ENCODE results near the gene COL4A2.

The COL4A2 gene

GRCh38 chr13:110306960-110307766 is at the start of gene COL4A2, which contains the start of gene COL4A1:
TSS of gene COL4A2 (plus strand) at chr13:110307284. CDS start at chr13:110307904, 620 bp downstream.
TSS of gene COL4A1 (minus strand) at chr13:110307157. CDS start at chr13:110307027, 130 bp downstream.
- DNase-seq (ENCODE audit: low read depth) = peak; percentile 85

GRCh38 chr13:110257408-110257807 is 49.7 kb upstream of the COL4A2 start:
- no peak for DNase-seq (ENCODE audit: low read depth)

- no peak for DNase-seq (ENCODE audit: low read depth)
These were observed 48.0 kb upstream of the COL4A2 start for GRCh38 chr13:110258876-110259631.

- peak; percentile 59 for DNase-seq (ENCODE audit: low read depth)
These were observed 47.4 kb upstream of the COL4A2 start for GRCh38 chr13:110259651-110260050.

- DNase-seq (ENCODE audit: low read depth) = no peak
These were observed 45.7 kb upstream of the COL4A2 start for GRCh38 chr13:110261166-110262081.

- no peak for DNase-seq (ENCODE audit: low read depth)
These were observed 45.0 kb upstream of the COL4A2 start for GRCh38 chr13:110262082-110262436.

GRCh38 chr13:110262508-110263291 is 44.4 kb upstream of the COL4A2 start:
- no peak for DNase-seq (ENCODE audit: low read depth)

GRCh38 chr13:110263404-110263803 is 43.7 kb upstream of the COL4A2 start:
- DNase-seq (ENCODE audit: low read depth) = no peak

- DNase-seq (ENCODE audit: low read depth) = no peak
These were observed 43.2 kb upstream of the COL4A2 start for GRCh38 chr13:110263888-110264287.

- no peak for DNase-seq (ENCODE audit: low read depth)
These were observed 42.3 kb upstream of the COL4A2 start for GRCh38 chr13:110264685-110265275.

GRCh38 chr13:110265341-110265681 is 41.8 kb upstream of the COL4A2 start:
- no peak for DNase-seq (ENCODE audit: low read depth)

- no peak for DNase-seq (ENCODE audit: low read depth)
These were observed 41.2 kb upstream of the COL4A2 start for GRCh38 chr13:110265682-110266430.

- no peak for DNase-seq (ENCODE audit: low read depth)
These were observed 40.7 kb upstream of the COL4A2 start for GRCh38 chr13:110266431-110266809.

- no peak for DNase-seq (ENCODE audit: low read depth)
These were observed 40.1 kb upstream of the COL4A2 start for GRCh38 chr13:110266983-110267382.

- DNase-seq (ENCODE audit: low read depth) = no peak
These were observed 39.0 kb upstream of the COL4A2 start for GRCh38 chr13:110268061-110268460.

- no peak for DNase-seq (ENCODE audit: low read depth)
These were observed 38.4 kb upstream of the COL4A2 start for GRCh38 chr13:110268576-110269185.

- DNase-seq (ENCODE audit: low read depth) = no peak
These were observed 37.4 kb upstream of the COL4A2 start for GRCh38 chr13:110269509-110270185.

GRCh38 chr13:110270507-110270906 is 36.6 kb upstream of the COL4A2 start:
- no peak for DNase-seq (ENCODE audit: low read depth)

GRCh38 chr13:110271313-110271712 is 35.8 kb upstream of the COL4A2 start:
- DNase-seq (ENCODE audit: low read depth) = no peak

Data from iris pigment epithelial cell (primary cell).